Suprapubic skin (tissue), 4 donors: Measurements from ENCODE around the gene CRYM.
"Not testable (repeated sequence)": the region's sequence is repeated elsewhere in the genome, so short reads cannot be mapped to it uniquely, and the experiment has no call there.

Experiments
- POLR2A ChIP-seq, 2 donors: fragments of 450-650 bp; IDR thresholded peaks; one replicate each; pipeline ENCODE4 v1.6.1; 2017; ENCODE audit warnings: antibody characterized with exemption in 2 of 2, mild to moderate bottlenecking in 2 of 2, moderate library complexity in 2 of 2
- POLR2AphosphoS5 ChIP-seq, 3 donors: sonication (generic); formaldehyde crosslinking; IDR thresholded peaks; one replicate each; pipeline ENCODE4 v1.6.1; 2017; ENCODE audit warnings: antibody characterized with exemption in 3 of 3
- TF ChIP-seq, protein P1 (sequence below), 2 donors: fragments of 200-600 bp in 1 of 2; fragments of 450-650 bp in 1 of 2; sonication (generic) in 1 of 2; IDR thresholded peaks; one replicate each; pipeline ENCODE4 v1.5.1; 2016 to 2019; ENCODE audit warnings: antibody characterized with exemption in 2 of 2, mild to moderate bottlenecking in 1 of 2, moderate library complexity in 1 of 2

DNA sequence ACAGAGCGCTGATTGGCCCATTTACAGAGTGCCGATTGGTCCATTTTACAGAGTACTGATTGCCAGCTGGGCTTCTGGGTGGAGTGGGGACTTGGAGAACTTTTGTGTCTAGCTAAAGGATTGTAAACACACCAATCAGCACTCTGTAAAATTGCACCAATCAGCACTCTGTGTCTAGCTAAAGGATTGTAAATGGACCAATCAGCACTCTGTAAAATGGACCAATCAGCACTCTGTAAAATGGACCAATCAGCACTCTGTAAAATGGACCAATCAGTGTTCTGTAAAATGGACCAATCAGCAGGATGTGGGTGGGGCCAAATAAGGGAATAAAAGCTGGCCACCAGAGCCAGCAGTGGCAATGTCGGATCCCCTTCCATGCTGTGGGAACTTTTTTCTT lies 11.7 kb upstream of the CRYM start:
- TF ChIP-seq, protein P1, sequence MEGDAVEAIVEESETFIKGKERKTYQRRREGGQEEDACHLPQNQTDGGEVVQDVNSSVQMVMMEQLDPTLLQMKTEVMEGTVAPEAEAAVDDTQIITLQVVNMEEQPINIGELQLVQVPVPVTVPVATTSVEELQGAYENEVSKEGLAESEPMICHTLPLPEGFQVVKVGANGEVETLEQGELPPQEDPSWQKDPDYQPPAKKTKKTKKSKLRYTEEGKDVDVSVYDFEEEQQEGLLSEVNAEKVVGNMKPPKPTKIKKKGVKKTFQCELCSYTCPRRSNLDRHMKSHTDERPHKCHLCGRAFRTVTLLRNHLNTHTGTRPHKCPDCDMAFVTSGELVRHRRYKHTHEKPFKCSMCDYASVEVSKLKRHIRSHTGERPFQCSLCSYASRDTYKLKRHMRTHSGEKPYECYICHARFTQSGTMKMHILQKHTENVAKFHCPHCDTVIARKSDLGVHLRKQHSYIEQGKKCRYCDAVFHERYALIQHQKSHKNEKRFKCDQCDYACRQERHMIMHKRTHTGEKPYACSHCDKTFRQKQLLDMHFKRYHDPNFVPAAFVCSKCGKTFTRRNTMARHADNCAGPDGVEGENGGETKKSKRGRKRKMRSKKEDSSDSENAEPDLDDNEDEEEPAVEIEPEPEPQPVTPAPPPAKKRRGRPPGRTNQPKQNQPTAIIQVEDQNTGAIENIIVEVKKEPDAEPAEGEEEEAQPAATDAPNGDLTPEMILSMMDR (IDR thresholded peaks at IDR 0.05), result not testable (repeated sequence)
- TF ChIP-seq POLR2AphosphoS5, POLR2A (IDR thresholded peaks at IDR 0.05): not testable (repeated sequence)
